CD4-positive, alpha-beta T cell treated with Interferon alpha-2 for 1 hour (primary cell): ENCODE data around the gene PRM1.

Experiments
- DNase-seq, 2 donors: peaks; one replicate each; pipeline ENCODE4 v3.0.0-alpha.2; 2020 to 2022

The PRM1 gene

GRCh38 chr16:11280616-11281522 is at the start of gene PRM1:
PRM1 (minus strand) TSS chr16:11281330; CDS start chr16:11281238, 92 bp downstream.
- no peak for DNase-seq

- no peak for DNase-seq
These were observed 49.6 kb upstream of the PRM1 start for GRCh38 chr16:11330526-11331237.

GRCh38 chr16:11329891-11330290 is 48.8 kb upstream of the PRM1 start:
- no peak for DNase-seq

GRCh38 chr16:11329071-11329491 is 48.0 kb upstream of the PRM1 start:
- DNase-seq, result peak in 1 of 2 donors; percentile 56

- peak; percentile 63 to 79 for DNase-seq
These were observed 47.3 kb upstream of the PRM1 start for GRCh38 chr16:11328172-11329070.

GRCh38 chr16:11327277-11328171 is 46.4 kb upstream of the PRM1 start:
- DNase-seq, result peak; percentile 26 to 49

- DNase-seq, result no peak
These were observed 45.7 kb upstream of the PRM1 start for GRCh38 chr16:11326737-11327276.

GRCh38 chr16:11326084-11326736 is 45.1 kb upstream of the PRM1 start:
- no peak for DNase-seq

GRCh38 chr16:11325404-11326083 is 44.4 kb upstream of the PRM1 start:
- DNase-seq, result peak; percentile 27 to 55

- DNase-seq, result no peak
These were observed 42.6 kb upstream of the PRM1 start for GRCh38 chr16:11323551-11324336.

GRCh38 chr16:11322823-11323222 is 41.7 kb upstream of the PRM1 start:
- DNase-seq, result no peak

GRCh38 chr16:11321662-11322061 is 40.5 kb upstream of the PRM1 start:
- no peak for DNase-seq

GRCh38 chr16:11320170-11320569 is 39.0 kb upstream of the PRM1 start:
- no peak for DNase-seq

GRCh38 chr16:11319529-11320146 is 38.5 kb upstream of the PRM1 start:
- no peak for DNase-seq

GRCh38 chr16:11318817-11319216 is 37.7 kb upstream of the PRM1 start:
- DNase-seq, result no peak

- no peak for DNase-seq
These were observed 35.3 kb upstream of the PRM1 start for GRCh38 chr16:11316331-11317015.

GRCh38 chr16:11315510-11315909 is 34.4 kb upstream of the PRM1 start:
- DNase-seq, result no peak

GRCh38 chr16:11314309-11314894 is 33.3 kb upstream of the PRM1 start:
- DNase-seq, result no peak
